ENCODE measurements around the gene MYO5A.

DNA sequence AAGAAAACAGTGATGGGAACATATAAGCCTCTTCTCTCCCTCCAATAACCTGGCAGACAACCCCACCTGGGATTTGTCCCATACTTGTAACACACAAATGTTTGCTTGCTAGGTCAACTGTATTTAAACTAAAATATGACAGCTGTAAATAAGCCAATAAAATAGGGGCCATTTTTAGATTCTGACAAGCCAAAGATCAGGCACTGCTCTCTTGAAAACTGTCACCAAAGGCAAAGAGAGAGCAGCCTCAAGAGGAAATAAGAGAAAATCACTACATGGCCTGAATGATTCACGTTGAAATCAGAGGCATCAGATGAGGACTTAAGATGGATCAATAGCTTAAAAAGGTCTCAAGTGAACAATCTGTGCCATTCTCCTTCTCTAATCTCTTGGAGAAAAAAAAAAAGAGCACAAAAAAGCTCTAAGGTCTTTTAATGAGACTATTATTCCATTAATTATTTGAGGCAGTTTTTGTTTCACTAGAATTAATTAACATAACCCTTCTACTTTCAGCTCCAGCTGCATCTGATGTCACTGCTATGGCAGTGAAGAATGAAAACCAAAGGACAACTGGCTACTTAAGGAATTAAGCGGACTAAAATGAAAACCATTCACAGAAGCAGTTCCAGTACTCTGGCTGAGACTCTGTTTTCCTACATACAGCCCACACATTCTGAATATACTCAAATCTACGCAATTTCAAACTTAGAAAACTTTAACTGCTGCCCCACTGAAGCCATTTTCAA is 19.0 kb downstream of the MYO5A start:
- TF ChIP-seq CTCF (IDR thresholded peaks at IDR 0.05) = no peak
- no peak for TF ChIP-seq POLR2AphosphoS5 (IDR thresholded peaks at IDR 0.05; ENCODE audit: low read depth, low read length)
- TF ChIP-seq, protein P1, sequence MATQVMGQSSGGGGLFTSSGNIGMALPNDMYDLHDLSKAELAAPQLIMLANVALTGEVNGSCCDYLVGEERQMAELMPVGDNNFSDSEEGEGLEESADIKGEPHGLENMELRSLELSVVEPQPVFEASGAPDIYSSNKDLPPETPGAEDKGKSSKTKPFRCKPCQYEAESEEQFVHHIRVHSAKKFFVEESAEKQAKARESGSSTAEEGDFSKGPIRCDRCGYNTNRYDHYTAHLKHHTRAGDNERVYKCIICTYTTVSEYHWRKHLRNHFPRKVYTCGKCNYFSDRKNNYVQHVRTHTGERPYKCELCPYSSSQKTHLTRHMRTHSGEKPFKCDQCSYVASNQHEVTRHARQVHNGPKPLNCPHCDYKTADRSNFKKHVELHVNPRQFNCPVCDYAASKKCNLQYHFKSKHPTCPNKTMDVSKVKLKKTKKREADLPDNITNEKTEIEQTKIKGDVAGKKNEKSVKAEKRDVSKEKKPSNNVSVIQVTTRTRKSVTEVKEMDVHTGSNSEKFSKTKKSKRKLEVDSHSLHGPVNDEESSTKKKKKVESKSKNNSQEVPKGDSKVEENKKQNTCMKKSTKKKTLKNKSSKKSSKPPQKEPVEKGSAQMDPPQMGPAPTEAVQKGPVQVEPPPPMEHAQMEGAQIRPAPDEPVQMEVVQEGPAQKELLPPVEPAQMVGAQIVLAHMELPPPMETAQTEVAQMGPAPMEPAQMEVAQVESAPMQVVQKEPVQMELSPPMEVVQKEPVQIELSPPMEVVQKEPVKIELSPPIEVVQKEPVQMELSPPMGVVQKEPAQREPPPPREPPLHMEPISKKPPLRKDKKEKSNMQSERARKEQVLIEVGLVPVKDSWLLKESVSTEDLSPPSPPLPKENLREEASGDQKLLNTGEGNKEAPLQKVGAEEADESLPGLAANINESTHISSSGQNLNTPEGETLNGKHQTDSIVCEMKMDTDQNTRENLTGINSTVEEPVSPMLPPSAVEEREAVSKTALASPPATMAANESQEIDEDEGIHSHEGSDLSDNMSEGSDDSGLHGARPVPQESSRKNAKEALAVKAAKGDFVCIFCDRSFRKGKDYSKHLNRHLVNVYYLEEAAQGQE (IDR thresholded peaks at IDR 0.05; ENCODE audit: insufficient read depth in 1 of 2, low read depth in 2 of 2, low read length in 1 of 2) = no peak
- no peak for TF ChIP-seq SIN3A (IDR thresholded peaks at IDR 0.05; ENCODE audit: borderline replicate concordance, insufficient read depth, low read depth, low read length)
- no peak for TF ChIP-seq TCF7L2 (IDR thresholded peaks at IDR 0.05; ENCODE audit: low read depth, low read length)
